Middle frontal gyrus (tissue), 1 donor: ENCODE measurements around the gene HS6ST3.

Experiments used
- DNase-seq: peaks from one replicate; pipeline ENCODE4 v3.0.0-alpha.2; 2015; ENCODE audit warnings: low spot score; ENCODE audit errors: extremely low spot score

Gene HS6ST3

GRCh38 chr13:96783511-96783910 lies 693.6 kb downstream of the HS6ST3 start:
- DNase-seq, result no peak

GRCh38 chr13:96785986-96786385 lies 696.1 kb downstream of the HS6ST3 start:
- DNase-seq, result no peak

DNA sequence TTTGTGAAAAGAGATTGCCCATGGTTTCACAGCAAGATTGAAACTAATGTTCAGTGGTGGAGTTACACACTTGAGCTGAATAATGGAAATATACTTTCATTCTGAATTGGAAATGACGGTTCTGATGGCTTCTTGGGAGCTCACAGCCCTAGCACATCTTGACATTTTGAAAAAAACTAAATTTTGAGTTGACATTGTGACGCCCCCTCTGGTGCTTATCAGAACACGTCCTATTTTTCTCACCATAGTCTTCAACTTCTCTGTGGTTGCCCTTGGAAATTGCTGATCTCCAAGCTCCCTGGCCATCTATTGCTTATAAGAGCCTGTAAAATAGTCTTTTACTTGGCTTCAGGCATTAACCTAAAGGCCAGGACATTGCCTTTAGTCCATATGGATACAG lies 702.3 kb downstream of the HS6ST3 start:
- no peak for DNase-seq

GRCh38 chr13:96792736-96793403 lies 703.0 kb downstream of the HS6ST3 start:
- no peak for DNase-seq

GRCh38 chr13:96793404-96793755 lies 703.5 kb downstream of the HS6ST3 start:
- DNase-seq, result no peak

- DNase-seq, result no peak
Observed at GRCh38 chr13:96794669-96795068, 704.8 kb downstream of the HS6ST3 start.

GRCh38 chr13:96795670-96796069 lies 705.8 kb downstream of the HS6ST3 start:
- DNase-seq, result no peak

GRCh38 chr13:96796091-96796633 lies 706.3 kb downstream of the HS6ST3 start:
- no peak for DNase-seq

GRCh38 chr13:96797136-96797535 lies 707.2 kb downstream of the HS6ST3 start:
- no peak for DNase-seq

- DNase-seq, result no peak
Observed at GRCh38 chr13:96803456-96804100, 713.7 kb downstream of the HS6ST3 start.

DNA sequence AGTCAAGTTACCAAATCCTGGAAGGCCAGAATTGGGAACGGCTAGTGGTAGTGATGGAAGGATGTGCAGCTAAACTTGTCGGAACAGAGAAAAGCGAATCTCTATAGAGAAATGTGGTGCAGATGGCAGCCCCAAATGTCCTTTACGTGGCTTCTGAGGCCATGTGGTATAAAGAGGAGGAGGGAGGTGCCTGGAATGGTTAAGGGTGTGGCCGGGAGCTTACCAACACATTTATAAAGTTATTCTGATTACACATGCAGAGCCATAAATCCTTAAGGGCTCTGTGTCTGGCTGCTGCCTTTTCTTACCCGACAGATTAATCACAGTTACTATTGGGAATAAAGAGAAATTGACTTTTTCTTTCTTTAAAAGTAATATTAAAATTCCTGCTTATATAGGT lies 714.3 kb downstream of the HS6ST3 start:
- DNase-seq, result no peak

- no peak for DNase-seq
Observed at GRCh38 chr13:96806746-96807145, 716.8 kb downstream of the HS6ST3 start.

GRCh38 chr13:96809366-96810096 lies 719.6 kb downstream of the HS6ST3 start:
- no peak for DNase-seq

GRCh38 chr13:96810104-96810503 lies 720.2 kb downstream of the HS6ST3 start:
- DNase-seq, result no peak

DNA sequence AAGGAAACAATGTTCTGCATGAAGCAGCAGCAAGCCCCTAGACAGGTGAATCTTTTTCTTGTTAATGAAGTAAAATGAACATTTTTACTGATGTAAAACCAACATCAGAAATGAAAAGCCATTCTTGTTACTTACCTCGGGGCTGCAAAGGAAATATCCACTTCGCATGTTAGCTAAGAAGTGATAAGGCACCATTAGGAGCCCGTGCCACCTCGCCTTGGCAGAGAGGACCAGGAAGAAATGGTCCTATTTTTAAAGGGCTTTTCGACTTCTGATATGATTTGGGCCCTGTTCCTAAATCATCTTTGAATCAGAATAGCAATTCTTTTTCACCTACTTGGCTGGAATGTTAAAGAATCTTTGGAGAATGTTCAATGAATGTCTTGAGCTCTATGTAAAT lies 721.1 kb downstream of the HS6ST3 start:
- DNase-seq, result no peak

- DNase-seq, result no peak
Observed at GRCh38 chr13:96816261-96816660, 726.4 kb downstream of the HS6ST3 start.

DNA sequence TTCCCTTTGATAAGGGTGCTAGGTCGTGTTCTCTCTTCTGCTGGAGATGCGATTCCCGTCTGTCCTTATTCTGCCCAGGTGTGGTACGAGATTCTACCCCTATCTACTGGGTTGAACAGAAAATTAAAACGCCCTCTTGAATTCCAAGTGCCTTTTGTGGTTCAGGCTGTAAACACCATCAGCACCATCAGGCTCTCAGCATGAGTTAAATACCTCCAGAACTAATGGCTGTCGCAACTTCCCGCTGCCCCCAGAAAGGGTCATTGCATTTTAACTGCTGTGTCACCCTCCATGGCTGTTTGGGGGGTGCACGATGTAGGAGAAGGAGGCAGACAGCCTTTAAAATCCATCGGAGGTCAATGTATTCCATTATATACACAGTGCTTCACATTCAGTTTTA lies 727.0 kb downstream of the HS6ST3 start:
- no peak for DNase-seq

DNA sequence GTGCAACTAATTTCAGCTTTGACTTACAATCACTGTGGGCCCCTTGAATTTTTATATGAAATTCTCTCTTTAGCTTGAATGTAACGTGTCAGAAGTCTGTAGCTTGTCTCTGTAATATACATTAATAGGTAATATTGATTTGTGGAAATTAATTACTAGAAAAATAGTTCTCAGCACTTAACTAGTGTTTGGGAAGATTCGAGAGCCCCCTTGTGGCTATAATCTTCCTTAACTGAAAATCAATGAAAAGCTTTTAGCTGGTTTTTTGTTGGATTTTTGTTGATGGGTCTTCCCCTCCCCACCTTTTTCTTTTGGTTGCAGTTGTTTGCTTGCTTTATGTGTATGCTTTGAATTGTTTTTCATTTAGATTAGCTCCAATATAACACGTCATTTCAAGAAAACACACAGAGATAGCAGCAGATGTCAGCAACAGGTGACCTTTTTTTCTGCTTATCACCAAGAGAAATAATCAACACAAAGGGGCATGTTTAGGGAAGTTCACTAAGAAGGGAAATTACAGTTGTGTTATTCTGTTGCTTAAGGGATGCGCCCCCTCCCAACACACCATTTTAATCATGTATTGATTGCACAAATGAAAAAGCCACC lies 727.5 kb downstream of the HS6ST3 start:
- no peak for DNase-seq

DNA sequence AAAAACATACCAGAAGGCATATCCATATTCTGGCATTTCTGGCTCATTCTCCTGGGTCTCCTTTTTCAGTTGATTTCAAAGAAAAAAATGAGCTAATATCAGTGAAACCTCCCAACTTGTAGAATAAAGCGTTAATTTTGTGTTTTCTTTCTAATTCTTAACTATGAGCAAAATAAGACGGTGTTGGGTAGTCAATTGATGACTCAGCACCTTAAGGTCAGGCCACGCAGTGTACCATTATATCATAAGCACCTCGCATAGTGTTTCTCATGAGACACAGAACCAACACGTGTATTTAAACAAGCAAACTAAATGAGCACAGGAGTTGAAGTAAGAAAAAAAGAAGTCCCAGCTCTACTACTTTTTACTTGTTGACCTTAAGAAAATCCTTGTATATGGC lies 729.5 kb downstream of the HS6ST3 start:
- DNase-seq, result no peak

GRCh38 chr13:96821381-96821780 lies 731.5 kb downstream of the HS6ST3 start:
- DNase-seq, result no peak

- DNase-seq, result no peak
Observed at GRCh38 chr13:96821971-96822370, 732.1 kb downstream of the HS6ST3 start.

GRCh38 chr13:96822895-96823294 lies 733.0 kb downstream of the HS6ST3 start:
- no peak for DNase-seq
